ENCODE data around the gene PPIF.
"Not testable (repeated sequence)": the region's sequence is repeated elsewhere in the genome, so short reads cannot be mapped to it uniquely, and the experiment has no call there.

Gene PPIF

GRCh38 chr10:79331226-79331625 is 16.0 kb upstream of the PPIF start:
- Histone ChIP-seq H3K9me3 (ENCODE audit: control insufficient read depth in 2 of 2, low read length in 2 of 2) (no peaks in the 10 kb centered on the region), H3K36me3 (ENCODE audit: control insufficient read depth in 2 of 2, insufficient read depth in 2 of 2, low read length in 2 of 2) (no peaks in the 10 kb centered on the region), H3K9ac (ENCODE audit: low read depth in 1 of 2, low read length in 2 of 2) (no peak overlapping the region), H3K4me1 (ENCODE audit: control insufficient read depth in 2 of 2, insufficient read depth in 2 of 2, low read length in 2 of 2) (peaks cover 4% of the 10 kb centered on the region in 2 donors), H3K27me3 (ENCODE audit: control insufficient read depth in 2 of 2, insufficient read depth in 2 of 2, low read length in 2 of 2) (no peaks in the 10 kb centered on the region), H3K27ac (ENCODE audit: low read depth in 2 of 2, low read length in 2 of 2) (no peak overlapping the region), H3K4me3 (ENCODE audit: low read length in 2 of 2) (no peak overlapping the region)

- H3K9ac ChIP-seq (ENCODE audit: low read depth in 1 of 2, low read length in 2 of 2): no peak overlapping the region
- no peaks in the 10 kb centered on the region for H3K9me3 ChIP-seq (ENCODE audit: control insufficient read depth in 2 of 2, low read length in 2 of 2)
- H3K4me3 ChIP-seq (ENCODE audit: low read length in 2 of 2): no peak overlapping the region
- H3K4me1 ChIP-seq (ENCODE audit: control insufficient read depth in 2 of 2, insufficient read depth in 2 of 2, low read length in 2 of 2): peaks cover 4% of the 10 kb centered on the region in 2 donors
- H3K27ac ChIP-seq (ENCODE audit: low read depth in 2 of 2, low read length in 2 of 2): no peak overlapping the region
- H3K27me3 ChIP-seq (ENCODE audit: control insufficient read depth in 2 of 2, insufficient read depth in 2 of 2, low read length in 2 of 2): no peaks in the 10 kb centered on the region
- H3K36me3 ChIP-seq (ENCODE audit: control insufficient read depth in 2 of 2, insufficient read depth in 2 of 2, low read length in 2 of 2): no peaks in the 10 kb centered on the region
These were observed 15.6 kb upstream of the PPIF start for GRCh38 chr10:79331709-79332108.

GRCh38 chr10:79332610-79333315 is 14.5 kb upstream of the PPIF start:
- not testable (repeated sequence) for H3K9ac ChIP-seq (ENCODE audit: low read depth in 1 of 2, low read length in 2 of 2); H3K4me3 ChIP-seq (ENCODE audit: low read length in 2 of 2); H3K27ac ChIP-seq (ENCODE audit: low read depth in 2 of 2, low read length in 2 of 2); H3K4me1 ChIP-seq (ENCODE audit: control insufficient read depth in 2 of 2, insufficient read depth in 2 of 2, low read length in 2 of 2); H3K9me3 ChIP-seq (ENCODE audit: control insufficient read depth in 2 of 2, low read length in 2 of 2); H3K27me3 ChIP-seq (ENCODE audit: control insufficient read depth in 2 of 2, insufficient read depth in 2 of 2, low read length in 2 of 2); H3K36me3 ChIP-seq (ENCODE audit: control insufficient read depth in 2 of 2, insufficient read depth in 2 of 2, low read length in 2 of 2)

- no peak overlapping the region for H3K27ac ChIP-seq (ENCODE audit: low read depth in 2 of 2, low read length in 2 of 2)
- H3K4me1 ChIP-seq (ENCODE audit: control insufficient read depth in 2 of 2, insufficient read depth in 2 of 2, low read length in 2 of 2): peaks cover 4% of the 10 kb centered on the region in 2 donors
- H3K27me3 ChIP-seq (ENCODE audit: control insufficient read depth in 2 of 2, insufficient read depth in 2 of 2, low read length in 2 of 2): no peaks in the 10 kb centered on the region
- H3K36me3 ChIP-seq (ENCODE audit: control insufficient read depth in 2 of 2, insufficient read depth in 2 of 2, low read length in 2 of 2): no peaks in the 10 kb centered on the region
- no peak overlapping the region for H3K9ac ChIP-seq (ENCODE audit: low read depth in 1 of 2, low read length in 2 of 2)
- no peak overlapping the region for H3K4me3 ChIP-seq (ENCODE audit: low read length in 2 of 2)
- H3K9me3 ChIP-seq (ENCODE audit: control insufficient read depth in 2 of 2, low read length in 2 of 2): no peaks in the 10 kb centered on the region
These were observed 13.8 kb upstream of the PPIF start for GRCh38 chr10:79333513-79333912.

GRCh38 chr10:79334573-79334972 is 12.7 kb upstream of the PPIF start:
- Histone ChIP-seq H3K4me3 (ENCODE audit: low read length in 2 of 2) (no peak overlapping the region), H3K27ac (ENCODE audit: low read depth in 2 of 2, low read length in 2 of 2) (no peak overlapping the region), H3K36me3 (ENCODE audit: control insufficient read depth in 2 of 2, insufficient read depth in 2 of 2, low read length in 2 of 2) (no peaks in the 10 kb centered on the region), H3K27me3 (ENCODE audit: control insufficient read depth in 2 of 2, insufficient read depth in 2 of 2, low read length in 2 of 2) (no peaks in the 10 kb centered on the region), H3K9me3 (ENCODE audit: control insufficient read depth in 2 of 2, low read length in 2 of 2) (no peaks in the 10 kb centered on the region), H3K9ac (ENCODE audit: low read depth in 1 of 2, low read length in 2 of 2) (no peak overlapping the region), H3K4me1 (ENCODE audit: control insufficient read depth in 2 of 2, insufficient read depth in 2 of 2, low read length in 2 of 2) (peaks cover 4% of the 10 kb centered on the region in 2 donors)

- Histone ChIP-seq H3K9ac (ENCODE audit: low read depth in 1 of 2, low read length in 2 of 2) (no peak overlapping the region), H3K9me3 (ENCODE audit: control insufficient read depth in 2 of 2, low read length in 2 of 2) (no peaks in the 10 kb centered on the region), H3K4me3 (ENCODE audit: low read length in 2 of 2) (no peak overlapping the region), H3K4me1 (ENCODE audit: control insufficient read depth in 2 of 2, insufficient read depth in 2 of 2, low read length in 2 of 2) (peaks cover 4% of the 10 kb centered on the region in 2 donors), H3K36me3 (ENCODE audit: control insufficient read depth in 2 of 2, insufficient read depth in 2 of 2, low read length in 2 of 2) (no peaks in the 10 kb centered on the region), H3K27me3 (ENCODE audit: control insufficient read depth in 2 of 2, insufficient read depth in 2 of 2, low read length in 2 of 2) (no peaks in the 10 kb centered on the region), H3K27ac (ENCODE audit: low read depth in 2 of 2, low read length in 2 of 2) (no peak overlapping the region)
These were observed 12.2 kb upstream of the PPIF start for GRCh38 chr10:79335094-79335469.

GRCh38 chr10:79335470-79336235 is 11.6 kb upstream of the PPIF start:
- no peaks in the 10 kb centered on the region for H3K9me3 ChIP-seq (ENCODE audit: control insufficient read depth in 2 of 2, low read length in 2 of 2)
- no peak overlapping the region for H3K4me3 ChIP-seq (ENCODE audit: low read length in 2 of 2)
- peaks cover 4% of the 10 kb centered on the region in 2 donors for H3K4me1 ChIP-seq (ENCODE audit: control insufficient read depth in 2 of 2, insufficient read depth in 2 of 2, low read length in 2 of 2)
- H3K9ac ChIP-seq (ENCODE audit: low read depth in 1 of 2, low read length in 2 of 2): no peak overlapping the region
- H3K27me3 ChIP-seq (ENCODE audit: control insufficient read depth in 2 of 2, insufficient read depth in 2 of 2, low read length in 2 of 2): no peaks in the 10 kb centered on the region
- no peak overlapping the region for H3K27ac ChIP-seq (ENCODE audit: low read depth in 2 of 2, low read length in 2 of 2)
- no peaks in the 10 kb centered on the region for H3K36me3 ChIP-seq (ENCODE audit: control insufficient read depth in 2 of 2, insufficient read depth in 2 of 2, low read length in 2 of 2)

- Histone ChIP-seq H3K27ac (ENCODE audit: low read depth in 2 of 2, low read length in 2 of 2) (no peak overlapping the region), H3K9me3 (ENCODE audit: control insufficient read depth in 2 of 2, low read length in 2 of 2) (no peaks in the 10 kb centered on the region), H3K4me1 (ENCODE audit: control insufficient read depth in 2 of 2, insufficient read depth in 2 of 2, low read length in 2 of 2) (peaks cover under 1 to 4% of the 10 kb centered on the region in 2 donors), H3K4me3 (ENCODE audit: low read length in 2 of 2) (no peak overlapping the region), H3K27me3 (ENCODE audit: control insufficient read depth in 2 of 2, insufficient read depth in 2 of 2, low read length in 2 of 2) (no peaks in the 10 kb centered on the region), H3K36me3 (ENCODE audit: control insufficient read depth in 2 of 2, insufficient read depth in 2 of 2, low read length in 2 of 2) (no peaks in the 10 kb centered on the region), H3K9ac (ENCODE audit: low read depth in 1 of 2, low read length in 2 of 2) (no peak overlapping the region)
These were observed 11.0 kb upstream of the PPIF start for GRCh38 chr10:79336276-79336675.

- H3K27me3 ChIP-seq (ENCODE audit: control insufficient read depth in 2 of 2, insufficient read depth in 2 of 2, low read length in 2 of 2): no peaks in the 10 kb centered on the region
- H3K9me3 ChIP-seq (ENCODE audit: control insufficient read depth in 2 of 2, low read length in 2 of 2): no peaks in the 10 kb centered on the region
- H3K9ac ChIP-seq (ENCODE audit: low read depth in 1 of 2, low read length in 2 of 2): no peak overlapping the region
- H3K4me1 ChIP-seq (ENCODE audit: control insufficient read depth in 2 of 2, insufficient read depth in 2 of 2, low read length in 2 of 2): no peaks in the 10 kb centered on the region
- no peaks in the 10 kb centered on the region for H3K36me3 ChIP-seq (ENCODE audit: control insufficient read depth in 2 of 2, insufficient read depth in 2 of 2, low read length in 2 of 2)
- H3K4me3 ChIP-seq (ENCODE audit: low read length in 2 of 2): no peak overlapping the region
- no peak overlapping the region for H3K27ac ChIP-seq (ENCODE audit: low read depth in 2 of 2, low read length in 2 of 2)
These were observed 10.5 kb upstream of the PPIF start for GRCh38 chr10:79336739-79337138.

GRCh38 chr10:79337783-79338469 is 9.3 kb upstream of the PPIF start:
- H3K27ac ChIP-seq (ENCODE audit: low read depth in 2 of 2, low read length in 2 of 2); H3K4me1 ChIP-seq (ENCODE audit: control insufficient read depth in 2 of 2, insufficient read depth in 2 of 2, low read length in 2 of 2); H3K9me3 ChIP-seq (ENCODE audit: control insufficient read depth in 2 of 2, low read length in 2 of 2); H3K9ac ChIP-seq (ENCODE audit: low read depth in 1 of 2, low read length in 2 of 2); H3K4me3 ChIP-seq (ENCODE audit: low read length in 2 of 2); H3K27me3 ChIP-seq (ENCODE audit: control insufficient read depth in 2 of 2, insufficient read depth in 2 of 2, low read length in 2 of 2); H3K36me3 ChIP-seq (ENCODE audit: control insufficient read depth in 2 of 2, insufficient read depth in 2 of 2, low read length in 2 of 2): not testable (repeated sequence)

All from mucosa of rectum (tissue), 2 donors.